ENCODE measurements around the gene PPP2R2B.

Gene PPP2R2B

GRCh38 chr5:146902471-146902870, 23.9 kb upstream of the PPP2R2B start:
- TF ChIP-seq ARNT (IDR thresholded peaks at IDR 0.05) (no peak), FOXA1 (IDR thresholded peaks at IDR 0.05) (no peak), PKNOX1 (IDR thresholded peaks at IDR 0.05) (no peak), TARDBP (IDR thresholded peaks at IDR 0.05) (no peak), NFRKB (IDR thresholded peaks at IDR 0.05) (no peak), CTBP1 (IDR thresholded peaks at IDR 0.05; ENCODE audit: borderline replicate concordance) (no peak)
- ChIA-PET CTCF (no interaction called here), POLR2A (no interaction called here)
- DNase-seq (ENCODE audit: extremely low spot score) = no peak

GRCh38 chr5:146897061-146897460, 18.5 kb upstream of the PPP2R2B start:
- POLR2A ChIA-PET = no interaction called here
- CTCF ChIA-PET = no interaction called here
- DNase-seq (ENCODE audit: extremely low spot score) = no peak
- TF ChIP-seq TARDBP (IDR thresholded peaks at IDR 0.05) (no peak), PKNOX1 (IDR thresholded peaks at IDR 0.05) (no peak), SUZ12 (IDR thresholded peaks at IDR 0.05) (no peak), LEF1 (IDR thresholded peaks at IDR 0.05; ENCODE audit: borderline replicate concordance) (no peak), FOXK2 (IDR thresholded peaks at IDR 0.05) (no peak), ZNF384 (IDR thresholded peaks at IDR 0.05) (no peak), L3MBTL2 (conservative IDR thresholded peaks at IDR 0.05) (no peak), ARNT (IDR thresholded peaks at IDR 0.05) (no peak), ELF4 (IDR thresholded peaks at IDR 0.05) (no peak), HDGF (IDR thresholded peaks at IDR 0.05; ENCODE audit: borderline replicate concordance) (no peak)

GRCh38 chr5:146894753-146895521, 16.4 kb upstream of the PPP2R2B start:
- no peak for DNase-seq (ENCODE audit: extremely low spot score)
- ChIA-PET CTCF (no interaction called here), POLR2A (no interaction called here)
- no peak for TF ChIP-seq ZNF384 (IDR thresholded peaks at IDR 0.05)
- TF ChIP-seq L3MBTL2 (conservative IDR thresholded peaks at IDR 0.05) = no peak
- no peak for TF ChIP-seq ARNT (IDR thresholded peaks at IDR 0.05)
- TF ChIP-seq SP1 (IDR thresholded peaks at IDR 0.05) = no peak
- TF ChIP-seq SUZ12 (IDR thresholded peaks at IDR 0.05) = no peak
- no peak for TF ChIP-seq HDGF (IDR thresholded peaks at IDR 0.05; ENCODE audit: borderline replicate concordance)
- no peak for TF ChIP-seq FOXK2 (IDR thresholded peaks at IDR 0.05)
- no peak for TF ChIP-seq FOXA1 (IDR thresholded peaks at IDR 0.05)
- no peak for TF ChIP-seq FOXM1 (IDR thresholded peaks at IDR 0.05; ENCODE audit: borderline replicate concordance)
- no peak for TF ChIP-seq TARDBP (IDR thresholded peaks at IDR 0.05)
- TF ChIP-seq BHLHE40 (IDR thresholded peaks at IDR 0.05; ENCODE audit: borderline replicate concordance) = no peak
- TF ChIP-seq LEF1 (IDR thresholded peaks at IDR 0.05; ENCODE audit: borderline replicate concordance) = no peak
- no peak for TF ChIP-seq PKNOX1 (IDR thresholded peaks at IDR 0.05)
- no peak for TF ChIP-seq ELF4 (IDR thresholded peaks at IDR 0.05)
- TF ChIP-seq CTBP1 (IDR thresholded peaks at IDR 0.05; ENCODE audit: borderline replicate concordance) = no peak

DNA sequence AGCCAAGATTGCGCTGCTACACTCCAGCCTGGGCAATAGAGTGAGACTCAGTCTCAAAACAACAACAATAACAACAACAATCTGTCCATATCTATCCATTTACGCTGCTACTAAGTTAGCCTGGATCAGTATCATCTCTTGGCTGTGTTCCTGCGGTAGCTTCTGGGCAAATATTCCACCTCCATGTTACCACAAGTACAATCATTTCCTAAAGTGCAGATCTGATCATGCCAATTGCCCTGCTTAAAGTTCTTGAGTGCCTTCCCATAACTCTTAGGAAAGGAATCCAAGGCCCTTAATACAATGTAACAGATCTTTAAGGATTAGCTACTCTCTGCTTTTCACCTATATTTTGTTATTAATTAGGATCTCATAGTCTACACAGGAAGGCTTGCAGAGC, 15.4 kb upstream of the PPP2R2B start:
- POLR2A ChIA-PET = no interaction called here
- CTCF ChIA-PET = no interaction called here
- DNase-seq (ENCODE audit: extremely low spot score) = no peak
- no peak for TF ChIP-seq FOXK2 (IDR thresholded peaks at IDR 0.05)

DNA sequence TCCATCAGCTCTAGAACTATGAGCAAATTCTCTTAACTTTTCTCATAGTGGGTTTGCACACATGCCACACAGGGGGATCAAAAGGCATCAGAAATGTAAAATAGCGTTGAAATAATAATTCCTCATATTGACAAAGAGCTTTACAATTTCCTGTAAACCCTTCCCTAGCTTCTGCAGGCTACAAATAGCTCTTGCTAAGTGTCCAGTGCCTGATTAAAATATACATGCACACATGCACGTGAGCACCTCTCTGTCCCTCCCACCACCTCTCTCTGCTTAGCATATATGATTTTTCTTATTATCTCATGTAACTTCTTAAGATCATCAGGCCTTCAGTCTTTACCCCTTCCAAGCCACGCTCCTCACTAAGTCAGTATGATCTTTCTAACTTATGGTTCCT, 13.7 kb upstream of the PPP2R2B start:
- POLR2A ChIA-PET = no interaction called here
- CTCF ChIA-PET = no interaction called here
- DNase-seq (ENCODE audit: extremely low spot score) = no peak
- TF ChIP-seq ARNT (IDR thresholded peaks at IDR 0.05) (no peak), FOXA1 (IDR thresholded peaks at IDR 0.05) (no peak), FOXK2 (IDR thresholded peaks at IDR 0.05) (no peak), SUZ12 (IDR thresholded peaks at IDR 0.05) (no peak), LEF1 (IDR thresholded peaks at IDR 0.05; ENCODE audit: borderline replicate concordance) (no peak), CTBP1 (IDR thresholded peaks at IDR 0.05; ENCODE audit: borderline replicate concordance) (no peak), ELF4 (IDR thresholded peaks at IDR 0.05) (no peak), NFRKB (IDR thresholded peaks at IDR 0.05) (no peak), SP1 (IDR thresholded peaks at IDR 0.05) (no peak), HDGF (IDR thresholded peaks at IDR 0.05; ENCODE audit: borderline replicate concordance) (no peak), TARDBP (IDR thresholded peaks at IDR 0.05) (no peak)

DNA sequence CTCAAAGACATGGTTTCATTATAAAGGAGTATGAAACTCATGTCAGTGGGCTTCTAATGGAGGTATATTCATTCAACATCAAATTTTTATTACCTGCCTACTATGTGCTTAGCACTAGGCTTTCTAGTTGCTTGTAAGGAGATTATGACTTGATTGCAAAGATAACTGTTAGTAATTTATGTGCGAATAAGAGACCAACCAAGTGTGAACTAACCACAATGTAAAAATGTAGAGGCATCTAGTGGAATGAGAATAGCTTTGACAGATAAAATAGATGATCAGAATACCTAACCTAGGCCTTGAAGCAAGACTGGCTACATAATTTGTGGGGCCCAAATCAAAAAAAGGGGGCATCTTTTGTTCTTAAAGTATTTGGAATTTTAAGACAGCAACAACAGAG, 13.0 kb upstream of the PPP2R2B start:
- ChIA-PET CTCF (no interaction called here), POLR2A (no interaction called here)
- TF ChIP-seq HDGF (IDR thresholded peaks at IDR 0.05; ENCODE audit: borderline replicate concordance) = no peak
- TF ChIP-seq FOXA1 (IDR thresholded peaks at IDR 0.05) = no peak
- no peak for TF ChIP-seq SUZ12 (IDR thresholded peaks at IDR 0.05)
- no peak for TF ChIP-seq ZNF384 (IDR thresholded peaks at IDR 0.05)
- no peak for TF ChIP-seq PKNOX1 (IDR thresholded peaks at IDR 0.05)
- no peak for TF ChIP-seq FOXM1 (IDR thresholded peaks at IDR 0.05; ENCODE audit: borderline replicate concordance)
- TF ChIP-seq FOXK2 (IDR thresholded peaks at IDR 0.05) = no peak
- TF ChIP-seq L3MBTL2 (conservative IDR thresholded peaks at IDR 0.05) = no peak
- TF ChIP-seq ELF4 (IDR thresholded peaks at IDR 0.05) = no peak
- no peak for TF ChIP-seq BHLHE40 (IDR thresholded peaks at IDR 0.05; ENCODE audit: borderline replicate concordance)
- no peak for TF ChIP-seq LEF1 (IDR thresholded peaks at IDR 0.05; ENCODE audit: borderline replicate concordance)
- no peak for TF ChIP-seq NFRKB (IDR thresholded peaks at IDR 0.05)
- TF ChIP-seq CTBP1 (IDR thresholded peaks at IDR 0.05; ENCODE audit: borderline replicate concordance) = no peak
- TF ChIP-seq SP1 (IDR thresholded peaks at IDR 0.05) = no peak
- no peak for TF ChIP-seq ARNT (IDR thresholded peaks at IDR 0.05)
- TF ChIP-seq TARDBP (IDR thresholded peaks at IDR 0.05) = no peak
- no peak for DNase-seq (ENCODE audit: extremely low spot score)
